Measurements from ENCODE around the gene PFN1.

Gene PFN1

DNA sequence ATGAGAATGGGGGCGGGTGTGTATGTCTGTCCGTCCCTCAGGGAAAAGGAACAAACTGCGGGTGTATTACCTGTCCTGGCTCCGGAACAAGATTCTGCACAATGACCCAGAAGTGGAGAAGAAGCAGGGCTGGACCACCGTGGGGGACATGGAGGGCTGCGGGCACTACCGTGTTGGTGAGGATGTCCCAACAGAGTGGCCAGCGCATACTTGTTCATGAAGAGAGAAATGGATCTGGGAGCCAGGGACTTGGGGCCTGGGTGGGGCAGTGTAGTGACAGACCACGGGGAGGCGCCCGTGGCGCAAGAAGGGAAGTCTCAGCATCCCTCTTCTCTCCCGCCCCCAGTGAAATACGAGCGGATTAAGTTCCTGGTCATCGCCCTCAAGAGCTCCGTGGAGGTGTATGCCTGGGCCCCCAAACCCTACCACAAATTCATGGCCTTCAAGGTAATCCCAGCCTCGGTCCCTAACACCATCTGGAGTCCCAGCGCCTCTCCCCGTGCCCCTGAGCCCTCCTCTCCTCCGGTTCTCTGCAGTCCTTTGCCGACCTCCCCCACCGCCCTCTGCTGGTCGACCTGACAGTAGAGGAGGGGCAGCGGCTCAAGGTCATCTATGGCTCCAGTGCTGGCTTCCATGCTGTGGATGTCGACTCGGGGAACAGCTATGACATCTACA is 52.5 kb downstream of the PFN1 start:
- DNase-seq, result no peak
